ENCODE data around the gene KRT15. TPM values are rescaled to one million over a fixed set of nuclear protein-coding genes. Genes with fewer than 3 reads are reported as not detected.

Gene KRT15
- total RNA-seq, 2 experiments from 2014 or later: not detected

DNA sequence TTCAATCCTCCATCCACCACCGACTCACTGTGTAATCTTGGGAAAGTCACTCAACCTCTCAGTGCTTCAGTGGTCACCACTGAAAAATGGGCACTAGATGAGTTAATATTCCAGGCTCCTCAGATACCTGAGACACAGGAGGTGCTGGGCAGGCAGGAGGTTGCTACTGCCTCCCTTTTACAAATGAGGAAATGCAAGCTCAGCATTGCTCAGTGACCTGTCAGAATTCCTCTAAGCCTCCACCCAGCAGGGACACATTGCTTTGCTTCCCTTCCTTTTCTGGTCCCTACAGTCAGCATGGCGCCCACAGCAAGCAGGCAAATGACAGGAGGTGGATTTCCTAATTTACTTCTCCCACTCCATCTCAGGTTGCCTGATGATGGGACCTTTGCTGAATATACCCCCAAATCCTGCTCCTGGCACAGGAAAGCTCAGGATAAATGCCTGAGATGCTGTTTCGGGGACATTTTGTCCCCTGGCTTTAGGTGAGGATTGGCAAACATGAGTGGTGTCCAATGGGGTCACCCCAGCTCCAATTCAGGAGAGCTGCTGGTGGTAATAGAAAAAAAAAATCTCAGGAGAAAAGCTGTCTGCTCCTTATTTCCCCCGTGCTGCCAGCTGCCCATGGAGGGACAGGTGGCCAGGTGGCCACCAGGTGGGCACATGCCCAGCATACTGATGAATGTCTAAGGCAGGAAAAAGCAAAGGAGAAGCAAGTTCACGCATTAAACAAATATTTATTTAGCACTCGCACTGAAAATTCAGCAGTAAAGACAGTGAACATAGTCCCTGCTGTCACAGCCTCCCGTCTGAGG lies 8.2 kb downstream of the KRT15 start:
- Histone ChIP-seq H3K9me3 (ENCODE audit: low read length) (no peaks in the 10 kb centered on the region), H3K4me2 (ENCODE audit: low read length) (no peak overlapping the region), H2AFZ (ENCODE audit: low read length) (no peak overlapping the region), H3K4me1 (ENCODE audit: insufficient read depth, low read length, poor library complexity, severe bottlenecking) (no peaks in the 10 kb centered on the region), H3K4me3 (ENCODE audit: low read depth, low read length, poor library complexity, severe bottlenecking) (no peak overlapping the region), H3K9me2 (ENCODE audit: insufficient read depth, low read length) (no peaks in the 10 kb centered on the region), H3K79me2 (ENCODE audit: insufficient read depth, low read depth, low read length) (no peaks in the 10 kb centered on the region), H4K20me1 (ENCODE audit: insufficient read depth, low read length) (no peaks in the 10 kb centered on the region), H3K36me3 (ENCODE audit: insufficient read depth, low read length) (no peaks in the 10 kb centered on the region), H3K27ac (ENCODE audit: low read depth, low read length, poor library complexity, severe bottlenecking) (no peak overlapping the region)
- intact Hi-C loops (cut with micrococcal nuclease; ENCODE audit: unreplicated experiment): no loop called here
- no peak for TF ChIP-seq EZH2phosphoT487 (IDR thresholded peaks at IDR 0.05; ENCODE audit: borderline replicate concordance, low read depth, low read length)
- TF ChIP-seq, protein P1, sequence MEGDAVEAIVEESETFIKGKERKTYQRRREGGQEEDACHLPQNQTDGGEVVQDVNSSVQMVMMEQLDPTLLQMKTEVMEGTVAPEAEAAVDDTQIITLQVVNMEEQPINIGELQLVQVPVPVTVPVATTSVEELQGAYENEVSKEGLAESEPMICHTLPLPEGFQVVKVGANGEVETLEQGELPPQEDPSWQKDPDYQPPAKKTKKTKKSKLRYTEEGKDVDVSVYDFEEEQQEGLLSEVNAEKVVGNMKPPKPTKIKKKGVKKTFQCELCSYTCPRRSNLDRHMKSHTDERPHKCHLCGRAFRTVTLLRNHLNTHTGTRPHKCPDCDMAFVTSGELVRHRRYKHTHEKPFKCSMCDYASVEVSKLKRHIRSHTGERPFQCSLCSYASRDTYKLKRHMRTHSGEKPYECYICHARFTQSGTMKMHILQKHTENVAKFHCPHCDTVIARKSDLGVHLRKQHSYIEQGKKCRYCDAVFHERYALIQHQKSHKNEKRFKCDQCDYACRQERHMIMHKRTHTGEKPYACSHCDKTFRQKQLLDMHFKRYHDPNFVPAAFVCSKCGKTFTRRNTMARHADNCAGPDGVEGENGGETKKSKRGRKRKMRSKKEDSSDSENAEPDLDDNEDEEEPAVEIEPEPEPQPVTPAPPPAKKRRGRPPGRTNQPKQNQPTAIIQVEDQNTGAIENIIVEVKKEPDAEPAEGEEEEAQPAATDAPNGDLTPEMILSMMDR (conservative IDR thresholded peaks at IDR 0.05; ENCODE audit: low read length): no peak
- no TSS peak for BruUV-seq (replicated peaks)
- CTCF ChIA-PET (ENCODE audit: unreplicated experiment): no interaction called here
- DNase-seq (ENCODE audit: low spot score): no peak
- POLR2A ChIA-PET: no interaction called here

DNA sequence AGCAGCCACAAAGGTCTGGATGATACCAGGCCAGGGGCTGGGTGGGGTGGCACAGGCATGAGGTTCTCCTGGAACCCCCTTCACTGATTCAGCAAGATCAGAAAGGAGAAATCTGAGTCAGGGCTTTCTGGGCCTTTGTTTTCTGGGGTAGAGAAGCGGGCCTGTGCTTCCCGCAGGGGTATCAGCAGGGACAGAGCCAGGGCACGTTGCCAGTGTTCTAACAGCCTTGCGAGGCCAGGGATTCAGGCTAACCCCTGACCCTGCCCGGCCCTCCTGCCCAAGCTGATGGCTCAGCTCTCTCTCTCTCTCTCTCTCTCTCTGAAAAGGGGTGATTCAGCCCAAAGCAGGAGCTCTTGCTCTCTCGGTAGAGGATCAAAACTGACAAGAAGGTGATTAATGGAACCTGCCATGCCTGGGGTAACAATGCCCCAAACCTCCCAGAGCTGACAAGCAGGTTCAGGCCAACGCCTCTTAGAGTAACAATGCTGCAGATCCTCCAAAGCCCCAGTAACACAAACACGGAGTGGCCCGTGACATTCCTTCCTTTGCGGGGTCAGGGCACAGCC lies 11.3 kb downstream of the KRT15 start:
- no peaks in the 10 kb centered on the region for H3K4me1 ChIP-seq (ENCODE audit: insufficient read depth, low read length, poor library complexity, severe bottlenecking)
- no peaks in the 10 kb centered on the region for H3K9me3 ChIP-seq (ENCODE audit: low read length)
- no peaks in the 10 kb centered on the region for H3K9me2 ChIP-seq (ENCODE audit: insufficient read depth, low read length)
- no peaks in the 10 kb centered on the region for H3K79me2 ChIP-seq (ENCODE audit: insufficient read depth, low read depth, low read length)
- TF ChIP-seq, protein P1 (conservative IDR thresholded peaks at IDR 0.05; ENCODE audit: low read length): no peak
- no peak for TF ChIP-seq EZH2phosphoT487 (IDR thresholded peaks at IDR 0.05; ENCODE audit: borderline replicate concordance, low read depth, low read length)
- no peaks in the 10 kb centered on the region for H4K20me1 ChIP-seq (ENCODE audit: insufficient read depth, low read length)
- no peak overlapping the region for H3K4me2 ChIP-seq (ENCODE audit: low read length)
- no peak overlapping the region for H2AFZ ChIP-seq (ENCODE audit: low read length)
- no peak for DNase-seq (ENCODE audit: low spot score)
- intact Hi-C loops (cut with micrococcal nuclease; ENCODE audit: unreplicated experiment): no loop called here
- H3K27ac ChIP-seq (ENCODE audit: low read depth, low read length, poor library complexity, severe bottlenecking): no peak overlapping the region
- BruUV-seq (replicated peaks): no TSS peak
- no peak overlapping the region for H3K4me3 ChIP-seq (ENCODE audit: low read depth, low read length, poor library complexity, severe bottlenecking)
- ChIA-PET POLR2A (no interaction called here), CTCF (ENCODE audit: unreplicated experiment) (no interaction called here)
- no peaks in the 10 kb centered on the region for H3K36me3 ChIP-seq (ENCODE audit: insufficient read depth, low read length)

Data from OCI-LY7 (cell line).